Liver (tissue), 10 donors: ENCODE results near the gene SLC39A1. TPM values are rescaled to one million over a fixed set of nuclear protein-coding genes. Genes with fewer than 3 reads are reported as not detected.
"Not testable (repeated sequence)": the region's sequence is repeated elsewhere in the genome, so short reads cannot be mapped to it uniquely, and the experiment has no call there.

Source experiments
- DNase-seq: peaks from one replicate; pipeline ENCODE4 v3.0.0-alpha.2; 2017; ENCODE audit warnings: low spot score
- H3K27ac ChIP-seq, 2 donors: one replicate each; pipeline ENCODE4 v1.7.0; 2013; ENCODE audit warnings: inconsistent platforms in 2 of 2, low read length in 2 of 2, control low read depth in 1 of 2, low read depth in 1 of 2, mild to moderate bottlenecking in 1 of 2
- H3K27me3 ChIP-seq, 4 donors: one replicate each; pipeline versions ENCODE4 v1.6.1 to v1.7.0; 2013; ENCODE audit warnings: low read length in 3 of 4, inconsistent platforms in 1 of 4, mild to moderate bottlenecking in 1 of 4, moderate library complexity in 1 of 4; ENCODE audit not compliant: control insufficient read depth in 4 of 4, insufficient read depth in 4 of 4
- H3K36me3 ChIP-seq, 4 donors: one replicate each; pipeline versions ENCODE4 v1.6.1 to v1.7.0; 2013; ENCODE audit warnings: low read length in 3 of 4, mild to moderate bottlenecking in 3 of 4, low read depth in 1 of 4, moderate library complexity in 1 of 4; ENCODE audit not compliant: control insufficient read depth in 4 of 4, insufficient read depth in 3 of 4
- H3K4me1 ChIP-seq, 4 donors: one replicate each; pipeline versions ENCODE4 v1.6.1 to v1.7.0; 2013; ENCODE audit warnings: low read length in 3 of 4, mild to moderate bottlenecking in 3 of 4, moderate library complexity in 1 of 4; ENCODE audit not compliant: control insufficient read depth in 4 of 4, insufficient read depth in 4 of 4
- H3K4me3 ChIP-seq, 3 donors: one replicate each; pipeline versions ENCODE4 v1.6.1 to v1.7.0; 2013; ENCODE audit warnings: low read length in 3 of 3, control low read depth in 1 of 3, low read depth in 1 of 3, mild to moderate bottlenecking in 1 of 3
- H3K9ac ChIP-seq, 2 donors: one replicate each; pipeline ENCODE4 v1.7.0; 2013; ENCODE audit warnings: low read length in 2 of 2, mild to moderate bottlenecking in 2 of 2, moderate library complexity in 2 of 2, control low read depth in 1 of 2, low read depth in 1 of 2
- H3K9me3 ChIP-seq, 4 donors: one replicate each; pipeline versions ENCODE4 v1.6.1 to v1.7.0; 2013; ENCODE audit warnings: low read length in 3 of 4; ENCODE audit not compliant: control insufficient read depth in 4 of 4
- EGR1 ChIP-seq, 2 donors: IDR thresholded peaks; 2 replicates each; pipeline ENCODE4 v1.6.1; 2016 to 2018; ENCODE audit warnings: antibody characterized with exemption in 2 of 2, low read depth in 2 of 2
- HNF4A ChIP-seq, 2 donors: conservative IDR thresholded peaks; 2 replicates each; pipeline ENCODE4 v1.6.1; 2016; ENCODE audit warnings: antibody characterized with exemption in 2 of 2, mild to moderate bottlenecking in 2 of 2
- HNF4G ChIP-seq: IDR thresholded peaks from 2 replicates; pipeline ENCODE4 v1.6.1; 2016; ENCODE audit warnings: antibody characterized with exemption
- RAD21 ChIP-seq, 2 donors: IDR thresholded peaks; 2 replicates each; pipeline ENCODE4 v1.6.1; 2016; ENCODE audit warnings: antibody characterized with exemption in 2 of 2, mild to moderate bottlenecking in 2 of 2
- WGBS: extraction: QIAGEN DNeasy Blood & Tissue Kit; methylation state at CpG from one replicate; pipeline ENCODE4 v1.1.7; 2013; 5-methylcytosine and 5-hydroxymethylcytosine counted together
- polyA plus RNA-seq, 2 donors: library from polyadenylated mRNA; stranded (reverse) in 1 of 2; unstranded in 1 of 2; fragments of 200-250 nt in 1 of 2; fragments of >200 nt in 1 of 2; fragmentation: Nextera tagmentation in 1 of 2; extraction: Ambion mirVana in 1 of 2; gene quantifications; one replicate each; pipeline versions ENCODE4 v1.2.1 to v1.2.3, GENCODE V29; 2013 to 2015
- small RNA-seq: library from RNA; depleted of rRNA; stranded (forward); fragments of <200 nt; gene quantifications from one replicate; pipeline ENCODE3, GENCODE V24; 2014
- total RNA-seq, 2 donors: library from RNA; depleted of rRNA; stranded (reverse); fragments of >200 nt; gene quantifications; one replicate each; pipeline ENCODE4 v1.2.3, GENCODE V29; 2014
- donor health status: healthy.
- donor health status: healthy.
- donor health status: healthy.
- donor health status: healthy.
- donor health status: healthy.

Gene SLC39A1
- total and polyA plus RNA-seq, 4 donors = 38.8 to 70.3 (median 54.6) TPM

DNA sequence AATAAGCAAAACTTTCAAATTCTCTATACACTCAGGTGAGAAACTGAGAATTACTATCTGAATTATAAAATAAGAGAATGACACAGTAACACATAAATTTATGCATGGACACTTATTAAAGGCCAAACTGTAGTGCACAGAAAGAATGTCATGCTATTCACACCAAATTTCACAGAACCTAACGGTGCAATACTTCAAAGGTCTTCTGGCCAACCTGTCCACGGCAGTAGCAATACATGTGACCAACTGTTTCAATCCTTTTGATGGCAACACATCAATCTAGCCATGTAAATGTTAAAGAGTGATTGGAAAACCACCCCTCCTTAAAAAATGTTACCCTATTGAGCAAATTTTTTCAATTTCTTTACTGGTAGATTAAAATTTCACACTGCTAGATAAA, 51.0 kb downstream of the SLC39A1 start:
- TF ChIP-seq RAD21 (IDR thresholded peaks at IDR 0.05) (no peak), EGR1 (IDR thresholded peaks at IDR 0.05; ENCODE audit: low read depth in 2 of 2) (no peak), HNF4G (no peak), HNF4A (conservative IDR thresholded peaks at IDR 0.05) (peak; percentile 41 to 63)
- Histone ChIP-seq H3K36me3 (peaks cover 0 to 3% (median under 1%) of the 10 kb centered on the region in 4 donors), H3K9ac (no peak overlapping the region), H3K4me3 (no peak overlapping the region), H3K9me3 (no peaks in the 10 kb centered on the region), H3K4me1 (peaks cover 0 to 8% (median 4%) of the 10 kb centered on the region in 4 donors), H3K27me3 (no peaks in the 10 kb centered on the region), H3K27ac (no peak overlapping the region)
- DNase-seq = no peak
- WGBS = 34% methylated on average over 2 of the region's 2 CpGs

DNA sequence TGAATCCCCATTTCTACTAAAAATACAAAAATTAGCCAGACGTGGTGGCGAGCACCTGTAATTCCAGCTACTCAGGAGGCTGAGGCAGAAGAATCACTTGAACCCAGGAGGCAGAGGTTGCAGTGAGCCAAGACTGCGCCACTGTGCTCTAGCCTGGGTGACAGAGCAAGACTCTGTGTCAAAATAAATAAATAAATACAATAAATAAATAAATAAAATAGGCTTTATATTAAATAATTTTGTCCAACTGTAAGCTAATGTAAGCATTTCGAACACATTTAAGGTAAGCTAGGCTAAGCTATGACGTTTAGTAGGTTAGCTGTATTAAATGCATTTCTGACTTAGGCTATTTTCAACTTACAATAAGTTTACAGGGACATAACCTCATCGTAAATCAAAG, 52.8 kb downstream of the SLC39A1 start:
- not testable (repeated sequence) for H3K27me3 ChIP-seq, H3K4me1 ChIP-seq, H3K36me3 ChIP-seq, DNase-seq, H3K9ac ChIP-seq, H3K27ac ChIP-seq, H3K9me3 ChIP-seq, H3K4me3 ChIP-seq
- 92% methylated on average over 6 of the region's 6 CpGs for WGBS

Small RNAs within 50 kb of the gene (small RNA-seq; reads per million reads assigned to genes)
- not detected for gene MIR6737

Other genes starting within 250 kb of the SLC39A1 start
- 10 to 100 TPM; 16.4 to 26.0 TPM for gene INTS3, start 235.5 kb downstream of the SLC39A1 start, total RNA-seq
- 10 to 100 TPM in 1 of 2 donors, 1 to 10 TPM in 1; 9.0 to 13.9 TPM for gene INTS3, start 235.5 kb downstream of the SLC39A1 start, polyA plus RNA-seq
- gene SLC27A3, start 188.1 kb downstream of the SLC39A1 start, total RNA-seq = 10 to 100 TPM; 18.1 to 29.1 TPM
- gene SLC27A3, start 188.1 kb downstream of the SLC39A1 start, polyA plus RNA-seq = 10 to 100 TPM; 27.2 to 47.4 TPM
- 1 to 10 TPM; 4.4 to 4.9 TPM for gene GATAD2B, start 40.6 kb downstream of the SLC39A1 start, total RNA-seq
- 1 to 10 TPM; 3.2 to 3.5 TPM for gene GATAD2B, start 40.6 kb downstream of the SLC39A1 start, polyA plus RNA-seq
- 10 to 100 TPM; 13.1 to 27.2 TPM for gene DENND4B, start 16.8 kb downstream of the SLC39A1 start, total RNA-seq
- gene DENND4B, start 16.8 kb downstream of the SLC39A1 start, polyA plus RNA-seq = 10 to 100 TPM in 1 of 2 donors, 1 to 10 TPM in 1; 9.7 to 10.1 TPM
- gene CRTC2, start 4.9 kb downstream of the SLC39A1 start, total RNA-seq = 1 to 10 TPM; 4.9 to 5.5 TPM
- gene CRTC2, start 4.9 kb downstream of the SLC39A1 start, polyA plus RNA-seq = 10 to 100 TPM; 11.0 to 14.9 TPM
- gene CREB3L4, start 4.4 kb upstream of the SLC39A1 start, total RNA-seq = 10 to 100 TPM in 1 of 2 donors, 1 to 10 TPM in 1; 7.4 to 10.3 TPM
- 10 to 100 TPM in 1 of 2 donors, 1 to 10 TPM in 1; 4.4 to 10.2 TPM for gene CREB3L4, start 4.4 kb upstream of the SLC39A1 start, polyA plus RNA-seq
- 100 to 1,000 TPM in 1 of 2 donors, 10 to 100 TPM in 1; 88.9 to 104 TPM for gene JTB, start 14.1 kb upstream of the SLC39A1 start, total RNA-seq
- 100 to 1,000 TPM; 144 to 182 TPM for gene JTB, start 14.1 kb upstream of the SLC39A1 start, polyA plus RNA-seq
- 10 to 100 TPM; 18.0 to 20.6 TPM for gene RAB13, start 22.8 kb upstream of the SLC39A1 start, total RNA-seq
- gene RAB13, start 22.8 kb upstream of the SLC39A1 start, polyA plus RNA-seq = 10 to 100 TPM; 44.3 to 72.9 TPM
- 1,000 to 10,000 TPM in 1 of 2 donors, 100 to 1,000 TPM in 1; 452 to 1,886 TPM for gene RPS27, start 27.2 kb upstream of the SLC39A1 start, total RNA-seq
- 1,000 to 10,000 TPM in 1 of 2 donors, 100 to 1,000 TPM in 1; 812 to 3,145 TPM for gene RPS27, start 27.2 kb upstream of the SLC39A1 start, polyA plus RNA-seq
- gene NUP210L, start 191.5 kb upstream of the SLC39A1 start, total RNA-seq = under 1 TPM in 1 of 2 donors, not detected in 1; 0.08 TPM
- gene NUP210L, start 191.5 kb upstream of the SLC39A1 start, polyA plus RNA-seq = not detected
- gene TPM3, start 228.6 kb upstream of the SLC39A1 start, total RNA-seq = 100 to 1,000 TPM in 1 of 2 donors, 10 to 100 TPM in 1; 89.6 to 120 TPM
- 100 to 1,000 TPM; 105 to 113 TPM for gene TPM3, start 228.6 kb upstream of the SLC39A1 start, polyA plus RNA-seq
- not detected for gene CFAP141, start 242.8 kb upstream of the SLC39A1 start, total RNA-seq
- gene CFAP141, start 242.8 kb upstream of the SLC39A1 start, polyA plus RNA-seq = not detected